ENCODE results near the gene PROS1. TPM values are rescaled to one million over a fixed set of nuclear protein-coding genes. Genes with fewer than 3 reads are reported as not detected.

PROS1 gene
- total RNA-seq, 1 donor: 97.4 TPM

- H2AFZ ChIP-seq (ENCODE audit: low read length): no peak overlapping the region
- H3K27me3 ChIP-seq (ENCODE audit: insufficient read depth, low read length): no peaks in the 10 kb centered on the region
- no peak for TF ChIP-seq CTCF (IDR thresholded peaks at IDR 0.05; ENCODE audit: extremely low read depth, low read depth, low read length)
- DNase-seq (ENCODE audit: insufficient read length, low spot score, missing footprints): no peak
- H3K79me2 ChIP-seq (ENCODE audit: insufficient read depth, low read length): no peaks in the 10 kb centered on the region
- H3K9me3 ChIP-seq (ENCODE audit: low read depth, low read length): no peaks in the 10 kb centered on the region
- H3K4me3 ChIP-seq (ENCODE audit: insufficient read depth, low read length): no peak overlapping the region
- H3K27ac ChIP-seq (ENCODE audit: low read depth, low read length): no peak overlapping the region
- H3K4me2 ChIP-seq (ENCODE audit: insufficient read depth, low read length): no peak overlapping the region
- H3K4me1 ChIP-seq (ENCODE audit: insufficient read depth, low read length): no peaks in the 10 kb centered on the region
- H4K20me1 ChIP-seq (ENCODE audit: insufficient read depth, low read length): no peaks in the 10 kb centered on the region
- no peaks in the 10 kb centered on the region for H3K36me3 ChIP-seq (ENCODE audit: insufficient read depth, low read length)
These were observed 38.5 kb upstream of the PROS1 start for GRCh38 chr3:94012185-94012584.

GRCh38 chr3:94011233-94011711, 37.6 kb upstream of the PROS1 start:
- Histone ChIP-seq H3K27ac (ENCODE audit: low read depth, low read length) (no peak overlapping the region), H3K4me3 (ENCODE audit: insufficient read depth, low read length) (no peak overlapping the region), H3K79me2 (ENCODE audit: insufficient read depth, low read length) (no peaks in the 10 kb centered on the region), H3K4me1 (ENCODE audit: insufficient read depth, low read length) (no peaks in the 10 kb centered on the region), H2AFZ (ENCODE audit: low read length) (no peak overlapping the region), H3K4me2 (ENCODE audit: insufficient read depth, low read length) (no peak overlapping the region), H4K20me1 (ENCODE audit: insufficient read depth, low read length) (no peaks in the 10 kb centered on the region), H3K36me3 (ENCODE audit: insufficient read depth, low read length) (no peaks in the 10 kb centered on the region), H3K9me3 (ENCODE audit: low read depth, low read length) (no peaks in the 10 kb centered on the region), H3K27me3 (ENCODE audit: insufficient read depth, low read length) (no peaks in the 10 kb centered on the region)
- no peak for TF ChIP-seq CTCF (IDR thresholded peaks at IDR 0.05; ENCODE audit: extremely low read depth, low read depth, low read length)
- DNase-seq (ENCODE audit: insufficient read length, low spot score, missing footprints): no peak

GRCh38 chr3:94009608-94010007, 35.9 kb upstream of the PROS1 start:
- no peak overlapping the region for H3K4me3 ChIP-seq (ENCODE audit: insufficient read depth, low read length)
- no peak overlapping the region for H3K27ac ChIP-seq (ENCODE audit: low read depth, low read length)
- no peaks in the 10 kb centered on the region for H3K4me1 ChIP-seq (ENCODE audit: insufficient read depth, low read length)
- H3K4me2 ChIP-seq (ENCODE audit: insufficient read depth, low read length): no peak overlapping the region
- no peak overlapping the region for H2AFZ ChIP-seq (ENCODE audit: low read length)
- DNase-seq (ENCODE audit: insufficient read length, low spot score, missing footprints): no peak
- H3K27me3 ChIP-seq (ENCODE audit: insufficient read depth, low read length): no peaks in the 10 kb centered on the region
- H3K79me2 ChIP-seq (ENCODE audit: insufficient read depth, low read length): no peaks in the 10 kb centered on the region
- no peak for TF ChIP-seq CTCF (IDR thresholded peaks at IDR 0.05; ENCODE audit: extremely low read depth, low read depth, low read length)
- no peaks in the 10 kb centered on the region for H3K36me3 ChIP-seq (ENCODE audit: insufficient read depth, low read length)
- no peaks in the 10 kb centered on the region for H3K9me3 ChIP-seq (ENCODE audit: low read depth, low read length)
- H4K20me1 ChIP-seq (ENCODE audit: insufficient read depth, low read length): no peaks in the 10 kb centered on the region

- Histone ChIP-seq H3K36me3 (ENCODE audit: insufficient read depth, low read length) (no peaks in the 10 kb centered on the region), H3K27me3 (ENCODE audit: insufficient read depth, low read length) (no peaks in the 10 kb centered on the region), H2AFZ (ENCODE audit: low read length) (no peak overlapping the region), H3K79me2 (ENCODE audit: insufficient read depth, low read length) (no peaks in the 10 kb centered on the region), H3K27ac (ENCODE audit: low read depth, low read length) (no peak overlapping the region), H3K9me3 (ENCODE audit: low read depth, low read length) (no peaks in the 10 kb centered on the region), H4K20me1 (ENCODE audit: insufficient read depth, low read length) (no peaks in the 10 kb centered on the region), H3K4me2 (ENCODE audit: insufficient read depth, low read length) (no peak overlapping the region), H3K4me1 (ENCODE audit: insufficient read depth, low read length) (no peaks in the 10 kb centered on the region), H3K4me3 (ENCODE audit: insufficient read depth, low read length) (no peak overlapping the region)
- TF ChIP-seq CTCF (IDR thresholded peaks at IDR 0.05; ENCODE audit: extremely low read depth, low read depth, low read length): no peak
- DNase-seq (ENCODE audit: insufficient read length, low spot score, missing footprints): no peak
These were observed 34.6 kb upstream of the PROS1 start for GRCh38 chr3:94008253-94008652.
